AG10803 (cell line): Measurements from ENCODE around the gene CPPED1.

Experiments
- DNase-seq: peaks from one replicate; pipeline ENCODE4 v3.0.0; 2010; ENCODE audit warnings: low read depth
- H3K4me3 ChIP-seq: 2 replicates; pipeline ENCODE4 v1.5.1; 2011; ENCODE audit warnings: mild to moderate bottlenecking, low read length, control low read depth
- TF ChIP-seq, protein P1 (sequence below): conservative IDR thresholded peaks from 2 replicates; pipeline ENCODE4 v1.5.1; 2011; ENCODE audit warnings: mild to moderate bottlenecking, low read length, control low read depth, inconsistent platforms

CPPED1 gene

GRCh38 chr16:12729448-12729847 lies 74.2 kb downstream of the CPPED1 start:
- peak; percentile 69 for DNase-seq
- H3K4me3 ChIP-seq = peak overlapping the region; percentile 8; the same call in 1 of the 2 replicates
- TF ChIP-seq, protein P1, sequence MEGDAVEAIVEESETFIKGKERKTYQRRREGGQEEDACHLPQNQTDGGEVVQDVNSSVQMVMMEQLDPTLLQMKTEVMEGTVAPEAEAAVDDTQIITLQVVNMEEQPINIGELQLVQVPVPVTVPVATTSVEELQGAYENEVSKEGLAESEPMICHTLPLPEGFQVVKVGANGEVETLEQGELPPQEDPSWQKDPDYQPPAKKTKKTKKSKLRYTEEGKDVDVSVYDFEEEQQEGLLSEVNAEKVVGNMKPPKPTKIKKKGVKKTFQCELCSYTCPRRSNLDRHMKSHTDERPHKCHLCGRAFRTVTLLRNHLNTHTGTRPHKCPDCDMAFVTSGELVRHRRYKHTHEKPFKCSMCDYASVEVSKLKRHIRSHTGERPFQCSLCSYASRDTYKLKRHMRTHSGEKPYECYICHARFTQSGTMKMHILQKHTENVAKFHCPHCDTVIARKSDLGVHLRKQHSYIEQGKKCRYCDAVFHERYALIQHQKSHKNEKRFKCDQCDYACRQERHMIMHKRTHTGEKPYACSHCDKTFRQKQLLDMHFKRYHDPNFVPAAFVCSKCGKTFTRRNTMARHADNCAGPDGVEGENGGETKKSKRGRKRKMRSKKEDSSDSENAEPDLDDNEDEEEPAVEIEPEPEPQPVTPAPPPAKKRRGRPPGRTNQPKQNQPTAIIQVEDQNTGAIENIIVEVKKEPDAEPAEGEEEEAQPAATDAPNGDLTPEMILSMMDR = no peak

DNA sequence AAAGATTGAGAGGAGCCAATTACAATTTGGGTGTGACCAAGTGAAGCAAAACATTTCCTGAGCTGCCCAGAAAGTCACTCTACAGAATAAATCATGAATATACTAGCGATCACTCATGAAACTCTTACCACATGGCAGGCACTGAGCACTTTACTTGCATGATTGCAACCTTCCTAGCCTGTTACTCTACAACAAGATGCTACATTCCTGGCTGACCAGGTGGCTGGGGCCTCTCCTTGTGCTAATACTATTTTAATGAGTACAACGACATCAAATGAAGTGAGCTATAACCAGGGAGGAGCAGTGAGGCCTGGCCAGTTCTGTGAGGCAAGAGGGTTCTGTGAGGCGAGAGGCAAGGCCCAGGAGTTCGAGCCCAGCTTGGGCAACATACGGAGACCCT lies 75.2 kb downstream of the CPPED1 start:
- TF ChIP-seq, protein P1 = no peak
- DNase-seq = peak; percentile 22
- H3K4me3 ChIP-seq = no peak overlapping the region

DNA sequence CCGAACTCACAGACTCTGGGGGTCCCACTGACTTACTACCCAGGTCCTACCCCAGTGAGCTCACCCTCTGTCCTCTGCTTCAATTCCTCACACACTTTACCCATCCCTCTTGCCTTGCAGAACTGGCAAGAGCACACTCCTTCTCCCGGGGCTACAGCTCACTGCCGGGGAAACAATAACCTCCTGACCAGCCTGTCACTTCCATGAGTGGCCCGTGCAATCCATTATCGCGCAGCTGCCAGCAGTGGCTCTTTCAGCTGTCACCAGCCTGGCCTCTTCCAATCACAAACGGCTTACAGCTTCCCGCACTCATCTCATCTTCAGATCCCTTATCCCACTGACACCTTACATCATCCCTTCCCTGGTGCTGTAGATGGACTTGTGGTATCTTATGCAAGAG lies 79.5 kb downstream of the CPPED1 start:
- DNase-seq = no peak
- TF ChIP-seq, protein P1 = no peak
- H3K4me3 ChIP-seq = no peak overlapping the region

DNA sequence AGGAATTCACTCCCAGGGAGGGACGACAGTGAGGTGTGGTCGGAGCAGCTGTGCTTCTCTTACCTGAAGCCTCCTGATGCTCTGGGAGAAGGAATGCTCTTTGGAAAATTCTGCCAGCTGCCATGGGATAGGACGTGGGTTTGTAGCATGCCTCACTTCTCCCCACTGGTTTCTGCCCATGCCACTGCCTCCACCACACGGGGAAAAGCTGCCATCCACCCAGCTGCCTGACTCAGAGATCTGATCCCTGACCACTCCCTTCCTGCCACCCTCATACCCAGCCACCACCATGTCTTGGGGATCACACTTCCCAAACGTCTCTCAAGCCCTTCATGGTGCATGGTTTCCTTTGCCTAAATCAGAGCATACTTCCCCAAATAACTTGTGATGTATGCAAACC lies 80.0 kb downstream of the CPPED1 start:
- DNase-seq = no peak
- H3K4me3 ChIP-seq = no peak overlapping the region
- TF ChIP-seq, protein P1 = no peak

GRCh38 chr16:12721841-12722421 lies 81.8 kb downstream of the CPPED1 start:
- H3K4me3 ChIP-seq = no peak overlapping the region
- TF ChIP-seq, protein P1 = no peak
- no peak for DNase-seq

DNA sequence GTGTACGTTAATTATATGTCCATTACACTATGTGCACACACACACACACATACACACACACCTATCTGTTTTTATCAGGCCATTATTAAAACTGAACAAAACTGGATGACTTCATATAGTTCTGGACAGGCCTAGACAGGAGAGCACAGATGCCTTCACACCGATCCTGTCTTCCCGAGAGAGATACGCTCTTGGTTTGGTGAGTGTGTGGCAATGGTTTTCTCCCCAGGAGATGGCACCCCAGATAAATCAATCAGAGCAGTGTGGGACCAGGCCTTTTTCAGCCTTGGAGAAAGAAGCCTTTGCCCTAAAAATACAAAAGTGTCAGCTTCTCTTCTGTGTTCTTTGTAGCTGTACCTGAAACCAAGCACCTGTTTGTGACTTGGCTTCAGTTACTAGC lies 83.7 kb downstream of the CPPED1 start:
- TF ChIP-seq, protein P1 = no peak
- H3K4me3 ChIP-seq = no peak overlapping the region
- DNase-seq = no peak

DNA sequence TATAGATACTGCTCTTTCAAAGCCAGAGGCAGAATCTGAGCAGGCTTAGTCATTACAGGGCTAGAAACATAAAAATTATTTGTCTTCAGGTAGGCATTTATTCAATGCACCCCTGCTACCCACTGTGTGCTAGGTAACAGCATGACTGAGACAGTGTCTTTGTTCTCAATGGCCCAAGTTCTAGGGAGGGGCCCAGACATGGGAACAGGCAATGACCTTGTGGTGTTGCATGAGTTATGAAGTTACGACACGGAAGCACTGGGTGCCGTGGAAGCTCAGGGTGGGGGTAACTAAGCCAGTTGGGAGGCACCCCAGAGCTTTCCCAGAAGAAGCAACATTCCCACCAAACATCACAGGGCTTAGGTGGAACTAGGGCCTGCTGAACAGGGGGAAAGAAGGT lies 87.0 kb downstream of the CPPED1 start:
- TF ChIP-seq, protein P1 = no peak
- no peak for DNase-seq
- H3K4me3 ChIP-seq = no peak overlapping the region
